ENCODE data around the gene TMA7.
"Not testable (repeated sequence)": the region's sequence is repeated elsewhere in the genome, so short reads cannot be mapped to it uniquely, and the experiment has no call there.

The TMA7 gene

DNA sequence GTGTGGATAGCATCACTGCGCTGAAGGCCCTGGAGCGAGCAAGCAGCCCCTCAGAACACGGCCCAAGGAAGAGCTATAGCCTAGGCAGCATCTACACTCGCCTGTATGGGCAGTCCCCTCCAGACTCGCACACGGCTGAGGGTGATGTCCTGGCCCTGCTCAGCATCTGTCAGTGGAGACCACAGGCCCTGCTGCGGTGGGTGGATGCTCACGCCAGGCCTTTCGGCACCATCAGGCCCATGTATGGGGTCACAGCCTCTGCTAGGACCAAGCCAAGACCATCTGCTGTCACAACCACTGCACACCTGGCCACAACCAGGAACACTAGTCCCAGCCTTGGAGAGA is 27.0 kb downstream of the TMA7 start:
- in situ Hi-C loops (cut with MboI; ENCODE audit: low sequenced_read_pairs) = no loop called here
- Histone ChIP-seq H3K27me3 (ENCODE audit: low read depth) (no peaks in the 10 kb centered on the region), H3K4me1 (peaks cover 12% of the 10 kb centered on the region), H3K4me3 (no peak overlapping the region), H3K36me3 (replicated peaks) (peaks cover 46% of the 10 kb centered on the region), H3K9me3 (no peaks in the 10 kb centered on the region)
- DNase-seq (ENCODE audit: low spot score in 2 of 2) = no peak

DNA sequence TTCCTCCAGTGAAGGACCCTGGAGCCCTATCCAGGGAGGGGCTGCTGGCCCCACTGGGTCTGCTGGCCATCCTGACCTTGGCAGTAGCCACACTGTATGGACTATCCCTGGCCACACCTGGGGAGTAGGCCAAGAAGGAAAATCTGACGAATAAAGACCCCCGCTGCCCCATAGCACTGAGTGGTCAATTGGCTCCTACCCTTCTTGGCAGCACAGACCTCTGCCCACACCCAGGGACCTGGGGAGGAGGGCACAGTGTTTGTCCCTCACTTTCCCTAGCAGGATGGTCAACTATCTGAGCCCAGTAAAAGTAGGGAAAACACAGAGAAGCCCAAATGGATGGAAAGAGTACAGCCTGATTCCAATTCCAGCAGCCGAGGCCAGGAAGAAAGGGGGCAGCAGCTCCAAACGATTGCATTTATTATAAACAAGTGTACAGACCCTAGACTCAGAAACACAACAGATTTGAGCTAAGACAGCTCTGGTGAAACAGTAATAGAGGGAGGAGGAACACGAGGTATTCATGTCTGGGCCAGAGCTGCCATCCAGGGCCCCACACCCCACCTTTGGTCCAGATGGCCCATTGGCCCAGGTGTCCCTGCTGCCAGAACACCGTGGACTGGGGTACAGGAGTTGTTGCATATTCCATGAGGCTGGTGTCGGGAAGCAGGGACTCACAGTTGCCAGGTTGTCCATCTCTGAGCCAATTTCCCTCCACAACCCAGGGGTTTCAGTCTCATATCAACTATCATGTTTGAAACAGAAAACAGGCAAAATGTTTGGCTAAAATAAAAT is 27.6 kb downstream of the TMA7 start:
- Histone ChIP-seq H3K36me3 (replicated peaks) (peaks cover 46% of the 10 kb centered on the region), H3K4me1 (peaks cover 14% of the 10 kb centered on the region), H3K27me3 (ENCODE audit: low read depth) (no peaks in the 10 kb centered on the region), H3K4me3 (no peak overlapping the region), H3K9me3 (no peaks in the 10 kb centered on the region)
- in situ Hi-C loops (cut with MboI; ENCODE audit: low sequenced_read_pairs) = no loop called here
- no peak for DNase-seq (ENCODE audit: low spot score in 2 of 2)

DNA sequence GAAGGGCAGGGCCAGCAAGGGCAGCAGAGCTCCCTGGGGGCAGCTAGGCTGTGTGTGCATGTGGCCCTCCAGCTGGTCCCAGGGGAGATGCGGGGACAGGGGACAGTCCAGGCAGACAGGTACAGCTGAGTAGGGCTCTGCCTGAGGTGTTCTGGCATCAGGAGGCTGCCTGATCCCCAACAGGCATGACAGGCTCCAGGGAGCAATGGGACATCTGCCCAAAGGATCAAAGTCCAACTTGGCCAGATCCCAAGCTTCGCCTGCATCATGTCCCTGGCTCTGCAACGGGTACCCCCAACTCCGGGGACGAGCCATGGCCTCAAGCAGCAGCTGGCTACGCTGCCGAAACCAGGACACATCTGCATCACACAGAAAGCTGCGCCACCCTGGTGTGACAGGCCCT is 28.3 kb downstream of the TMA7 start:
- in situ Hi-C loops (cut with MboI; ENCODE audit: low sequenced_read_pairs) = no loop called here
- Histone ChIP-seq H3K36me3 (replicated peaks) (peaks cover 46% of the 10 kb centered on the region), H3K4me3 (no peak overlapping the region), H3K27me3 (ENCODE audit: low read depth) (no peaks in the 10 kb centered on the region), H3K4me1 (peaks cover 17% of the 10 kb centered on the region), H3K9me3 (no peaks in the 10 kb centered on the region)
- no peak for DNase-seq (ENCODE audit: low spot score in 2 of 2)

DNA sequence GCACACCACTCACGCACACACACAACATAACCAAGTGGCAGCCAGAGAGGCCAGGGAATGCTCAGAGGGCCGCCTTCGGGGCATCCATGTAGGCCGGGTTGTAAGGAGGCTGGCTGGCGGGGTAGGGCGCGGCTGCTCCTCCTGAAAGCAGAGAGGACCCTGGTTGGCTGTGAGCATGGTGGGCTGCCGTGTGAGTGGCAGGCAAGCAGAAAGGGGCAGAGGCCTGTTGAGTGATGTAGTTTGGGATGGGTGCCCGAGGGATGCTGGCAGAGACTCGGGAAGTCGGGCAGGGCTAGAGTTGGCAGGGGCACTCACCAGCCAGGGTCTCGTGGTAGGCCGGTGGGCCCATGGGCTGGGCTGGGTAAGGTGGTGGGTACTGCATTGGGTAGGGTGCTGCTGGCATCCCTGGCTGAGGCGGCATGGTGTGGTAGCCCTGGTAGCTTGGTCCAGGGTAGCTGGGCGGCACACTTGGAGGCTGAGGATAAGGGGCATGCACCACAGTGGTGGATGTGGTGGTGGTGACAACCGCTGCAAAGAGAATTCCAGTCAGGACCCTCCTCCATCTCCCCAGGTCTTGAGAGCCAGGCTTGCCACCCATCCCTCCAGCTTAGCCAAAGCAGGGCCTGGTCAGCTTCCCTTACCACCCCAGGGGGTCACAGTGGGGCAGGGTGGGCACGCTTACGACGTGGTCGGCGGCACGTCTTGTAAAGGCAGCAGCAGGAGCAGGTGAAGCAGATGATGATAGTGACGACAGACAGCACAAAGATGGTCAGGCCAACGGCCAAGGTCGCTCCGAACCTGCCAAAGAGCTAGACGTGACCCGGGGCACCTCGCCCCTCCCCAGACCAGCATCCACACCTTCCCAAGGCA is 29.2 kb downstream of the TMA7 start:
- no peaks in the 10 kb centered on the region for H3K9me3 ChIP-seq
- peaks cover 46% of the 10 kb centered on the region for H3K36me3 ChIP-seq (replicated peaks)
- no peaks in the 10 kb centered on the region for H3K27me3 ChIP-seq (ENCODE audit: low read depth)
- in situ Hi-C loops (cut with MboI; ENCODE audit: low sequenced_read_pairs) = no loop called here
- peaks cover 21% of the 10 kb centered on the region for H3K4me1 ChIP-seq
- DNase-seq (ENCODE audit: low spot score in 2 of 2) = no peak
- H3K4me3 ChIP-seq = no peak overlapping the region

DNA sequence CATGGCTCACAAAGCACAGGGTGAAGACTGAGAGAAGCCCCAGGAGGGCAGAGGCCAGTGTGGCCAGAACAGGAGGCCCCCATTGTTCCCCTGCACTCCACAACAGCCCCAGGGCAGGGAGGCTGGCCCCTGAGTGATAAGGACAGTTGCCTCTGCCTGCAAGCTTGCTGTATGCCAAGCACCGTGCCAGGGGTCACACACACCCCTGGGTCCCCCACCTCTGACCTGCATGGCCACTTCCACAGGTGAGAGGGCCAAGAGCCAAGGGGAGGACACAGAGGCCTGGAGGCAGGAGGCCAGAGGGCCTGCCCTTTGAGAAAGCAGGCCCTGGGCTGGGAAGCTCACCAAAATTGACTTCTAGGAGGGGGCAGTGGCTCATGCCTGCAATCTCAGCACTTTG is 30.2 kb downstream of the TMA7 start:
- Histone ChIP-seq H3K4me3 (no peak overlapping the region), H3K36me3 (replicated peaks) (peaks cover 43% of the 10 kb centered on the region), H3K9me3 (no peaks in the 10 kb centered on the region), H3K4me1 (peaks cover 25% of the 10 kb centered on the region), H3K27me3 (ENCODE audit: low read depth) (no peaks in the 10 kb centered on the region)
- no peak for DNase-seq (ENCODE audit: low spot score in 2 of 2)
- in situ Hi-C loops (cut with MboI; ENCODE audit: low sequenced_read_pairs) = no loop called here

DNA sequence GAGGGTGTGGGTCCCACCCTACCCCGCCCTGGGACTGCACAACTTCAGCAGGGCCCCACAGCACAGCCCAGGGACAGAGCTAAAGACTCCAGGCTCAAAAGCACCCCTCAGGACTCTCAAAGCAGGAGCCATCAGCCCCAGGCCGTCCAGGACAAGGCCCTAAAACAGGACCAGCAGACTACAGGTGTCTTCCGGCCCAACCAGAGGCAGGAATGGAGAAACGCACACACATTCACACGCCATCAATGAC is 32.5 kb downstream of the TMA7 start:
- Histone ChIP-seq H3K27me3 (ENCODE audit: low read depth) (no peaks in the 10 kb centered on the region), H3K36me3 (replicated peaks) (peaks cover 22% of the 10 kb centered on the region), H3K4me1 (peaks cover 18% of the 10 kb centered on the region), H3K9me3 (no peaks in the 10 kb centered on the region), H3K4me3 (peak overlapping the region; percentile 62)
- in situ Hi-C loops (cut with MboI; ENCODE audit: low sequenced_read_pairs) = no loop called here
- no peak for DNase-seq (ENCODE audit: low spot score in 2 of 2)

DNA sequence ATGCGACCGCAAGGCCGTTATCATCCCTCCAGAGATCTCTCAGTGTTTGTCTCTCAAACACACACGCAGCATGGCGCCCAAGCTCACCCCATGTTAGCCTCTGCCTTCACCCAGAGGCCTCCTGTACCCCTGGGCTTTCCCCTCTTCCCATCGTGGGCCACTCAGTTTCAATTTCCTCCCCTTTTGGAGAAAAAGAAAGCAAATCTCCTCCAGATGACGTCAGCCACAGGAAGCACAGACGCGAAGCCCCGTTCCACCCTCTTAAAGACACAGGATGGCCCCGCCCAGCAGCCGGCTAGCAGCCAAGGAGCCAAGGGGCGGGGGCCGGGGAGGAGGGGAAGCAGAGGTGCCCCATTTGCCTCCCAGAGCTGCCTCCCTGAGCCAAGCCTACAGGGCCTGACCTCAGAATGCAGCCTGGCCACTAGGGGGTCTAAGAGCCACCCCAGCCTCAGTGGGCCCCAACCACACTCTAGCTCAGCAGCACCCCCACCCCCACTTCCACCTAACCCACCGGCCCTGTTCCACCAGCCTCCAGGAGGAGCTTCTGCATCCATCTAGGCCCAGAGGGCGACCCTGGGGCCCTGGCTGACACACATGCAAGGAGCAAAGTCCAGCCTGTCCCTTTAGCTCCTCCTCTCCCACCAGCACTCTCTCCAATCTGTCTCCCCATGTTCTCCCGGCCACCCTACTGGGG is 33.0 kb downstream of the TMA7 start:
- peak; percentile 93 to 98 for DNase-seq (ENCODE audit: low spot score in 2 of 2)
- peaks cover 18% of the 10 kb centered on the region for H3K4me1 ChIP-seq
- no peaks in the 10 kb centered on the region for H3K27me3 ChIP-seq (ENCODE audit: low read depth)
- H3K9me3 ChIP-seq = no peaks in the 10 kb centered on the region
- H3K4me3 ChIP-seq = peak overlapping the region; percentile 62
- H3K36me3 ChIP-seq (replicated peaks) = peaks cover 17% of the 10 kb centered on the region
- in situ Hi-C loops (cut with MboI; ENCODE audit: low sequenced_read_pairs) = no loop called here

- Histone ChIP-seq H3K9me3 (no peaks in the 10 kb centered on the region), H3K4me3 (peak overlapping the region; percentile 62), H3K27me3 (ENCODE audit: low read depth) (no peaks in the 10 kb centered on the region), H3K4me1 (peaks cover 18% of the 10 kb centered on the region), H3K36me3 (replicated peaks) (peaks cover 12% of the 10 kb centered on the region)
- DNase-seq (ENCODE audit: low spot score in 2 of 2) = no peak
- in situ Hi-C loops (cut with MboI; ENCODE audit: low sequenced_read_pairs) = no loop called here
Observed at GRCh38 chr3:48473617-48473952, 33.5 kb downstream of the TMA7 start.

DNA sequence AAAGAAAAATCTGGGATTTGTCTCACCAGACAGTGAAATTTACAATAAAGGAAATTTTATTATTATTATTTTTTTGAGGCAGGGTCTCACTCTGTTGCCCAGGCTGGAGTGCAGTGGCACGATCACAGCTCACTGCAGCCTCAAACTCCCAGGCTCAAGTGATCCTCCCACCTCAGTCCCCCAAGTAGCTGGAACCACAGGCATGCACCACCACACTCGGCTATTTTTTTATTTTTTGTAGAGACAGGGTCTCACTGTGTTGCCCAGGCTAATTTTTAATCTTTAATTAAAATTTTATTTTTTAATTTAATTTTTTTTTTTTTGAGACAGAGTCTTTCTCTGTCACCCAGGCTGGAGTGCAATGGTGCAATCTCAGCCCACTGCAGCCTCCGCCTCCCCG is 34.0 kb downstream of the TMA7 start:
- H3K9me3 ChIP-seq; H3K36me3 ChIP-seq (replicated peaks); H3K27me3 ChIP-seq (ENCODE audit: low read depth); DNase-seq (ENCODE audit: low spot score in 2 of 2); in situ Hi-C loops (cut with MboI; ENCODE audit: low sequenced_read_pairs); H3K4me3 ChIP-seq: not testable (repeated sequence)
- H3K4me1 ChIP-seq = peaks cover 18% of the 10 kb centered on the region

GRCh38 chr3:48474619-48475018 is 34.6 kb downstream of the TMA7 start:
- H3K4me1 ChIP-seq = peaks cover 18% of the 10 kb centered on the region
- H3K4me3 ChIP-seq = no peak overlapping the region
- H3K9me3 ChIP-seq = no peaks in the 10 kb centered on the region
- peak in 1 of 2 experiments; percentile 48 for DNase-seq (ENCODE audit: low spot score in 2 of 2)
- no peaks in the 10 kb centered on the region for H3K27me3 ChIP-seq (ENCODE audit: low read depth)
- in situ Hi-C loops (cut with MboI; ENCODE audit: low sequenced_read_pairs) = no loop called here
- peaks cover 2% of the 10 kb centered on the region for H3K36me3 ChIP-seq (replicated peaks)

DNA sequence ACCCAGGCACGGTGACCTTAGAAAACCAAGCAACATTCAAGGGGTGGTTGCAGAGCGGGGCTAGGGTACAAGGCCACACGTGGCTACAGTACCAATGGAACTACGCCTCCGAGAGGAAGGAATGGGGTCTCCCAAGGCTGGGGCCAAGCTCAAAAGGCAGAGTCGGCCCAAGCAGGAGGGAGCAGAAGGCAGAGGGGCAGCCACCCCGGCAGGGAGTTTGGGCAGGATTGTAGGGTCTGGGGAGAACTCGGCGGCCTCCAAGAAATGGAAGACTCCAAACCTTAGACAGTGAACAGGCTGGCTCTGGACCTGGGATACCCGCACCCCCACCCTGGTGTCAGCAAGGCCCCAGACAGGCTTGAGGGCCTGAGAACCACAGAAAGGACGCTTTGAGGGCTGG is 35.1 kb downstream of the TMA7 start:
- in situ Hi-C loops (cut with MboI; ENCODE audit: low sequenced_read_pairs) = no loop called here
- H3K36me3 ChIP-seq (replicated peaks) = no peaks in the 10 kb centered on the region
- no peak for DNase-seq (ENCODE audit: low spot score in 2 of 2)
- no peaks in the 10 kb centered on the region for H3K9me3 ChIP-seq
- H3K27me3 ChIP-seq (ENCODE audit: low read depth) = no peaks in the 10 kb centered on the region
- no peak overlapping the region for H3K4me3 ChIP-seq
- H3K4me1 ChIP-seq = peaks cover 18% of the 10 kb centered on the region

DNA sequence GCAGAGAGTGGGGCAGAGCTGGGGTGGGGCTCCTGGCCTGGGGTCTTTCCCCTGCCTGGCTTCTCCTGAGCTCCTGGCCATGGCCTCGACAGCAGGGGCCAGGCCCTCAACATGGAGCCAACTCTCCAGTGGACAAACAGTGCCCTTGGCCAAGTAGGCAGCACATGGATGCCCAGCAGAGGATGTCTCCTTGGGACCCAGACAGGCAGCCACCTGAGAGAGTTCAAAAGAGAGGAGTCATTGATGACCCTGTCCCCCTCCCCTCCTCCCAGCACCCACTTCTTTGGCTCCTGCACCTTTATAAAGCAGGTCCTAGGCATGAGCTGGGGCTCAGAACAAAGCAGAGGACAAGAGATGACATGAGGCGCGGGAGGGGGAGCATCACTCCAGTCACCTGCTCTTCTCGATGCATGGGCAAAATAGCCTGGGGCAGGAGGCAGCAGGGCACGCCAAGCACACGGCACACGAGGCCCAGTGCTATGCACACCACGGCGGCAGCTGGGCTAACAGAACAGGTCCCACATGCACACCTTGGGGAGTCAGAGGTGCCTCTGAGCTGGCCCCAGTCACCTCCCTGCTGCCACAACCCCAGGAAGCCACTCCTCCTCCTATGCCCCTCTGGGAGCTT is 36.5 kb downstream of the TMA7 start:
- Histone ChIP-seq H3K4me1 (peaks cover 18% of the 10 kb centered on the region), H3K36me3 (replicated peaks) (no peaks in the 10 kb centered on the region), H3K27me3 (ENCODE audit: low read depth) (no peaks in the 10 kb centered on the region), H3K4me3 (no peak overlapping the region), H3K9me3 (no peaks in the 10 kb centered on the region)
- in situ Hi-C loops (cut with MboI; ENCODE audit: low sequenced_read_pairs) = no loop called here
- DNase-seq (ENCODE audit: low spot score in 2 of 2) = no peak

DNA sequence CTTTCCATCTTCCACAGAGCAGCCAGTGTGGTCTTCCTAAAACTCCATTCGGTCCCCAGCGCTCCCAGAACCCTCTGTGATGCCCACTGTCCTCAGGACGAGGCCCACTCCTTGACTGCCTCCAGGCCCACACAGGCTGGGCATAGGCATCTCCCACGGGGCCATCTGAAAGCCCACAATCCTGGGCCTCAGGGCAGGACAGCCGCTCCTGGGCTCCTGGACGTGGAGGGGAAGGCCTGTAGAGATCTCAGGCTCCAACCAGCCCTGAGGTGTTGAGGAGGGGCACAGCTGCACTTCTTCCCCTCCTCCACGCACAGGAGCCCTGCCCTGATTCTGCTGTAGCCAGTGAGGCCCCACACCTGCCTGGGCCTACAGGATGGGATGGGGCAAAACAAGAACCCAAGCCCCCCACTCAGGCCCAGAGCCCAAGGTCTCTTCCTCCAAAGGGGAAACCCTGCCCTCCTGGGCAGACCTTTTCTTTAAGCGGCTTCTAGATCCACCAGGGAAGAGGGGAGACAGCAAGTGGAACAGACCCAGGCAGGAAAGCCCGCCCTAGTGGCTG is 38.0 kb downstream of the TMA7 start:
- H3K27me3 ChIP-seq (ENCODE audit: low read depth) = no peaks in the 10 kb centered on the region
- no peaks in the 10 kb centered on the region for H3K36me3 ChIP-seq (replicated peaks)
- in situ Hi-C loops (cut with MboI; ENCODE audit: low sequenced_read_pairs) = no loop called here
- no peaks in the 10 kb centered on the region for H3K9me3 ChIP-seq
- peaks cover 10% of the 10 kb centered on the region for H3K4me1 ChIP-seq
- no peak for DNase-seq (ENCODE audit: low spot score in 2 of 2)
- no peak overlapping the region for H3K4me3 ChIP-seq

Data from HAP-1 (cell line).